Esophagus muscularis mucosa (tissue), 3 donors: Measurements from ENCODE around the gene GSS.

Experiments
- CTCF ChIP-seq, 3 experiments: fragments of 200-600 bp in 2 of 3; fragments of 450-650 bp in 1 of 3; sonication (generic) in 2 of 3; IDR thresholded peaks; one replicate each; pipeline ENCODE4 v1.5.1; 2017 to 2019; ENCODE audit warnings: antibody characterized with exemption in 3 of 3, mild to moderate bottlenecking in 2 of 3, moderate library complexity in 1 of 3
- POLR2A ChIP-seq: fragments of 450-650 bp; IDR thresholded peaks from one replicate; pipeline ENCODE4 v1.6.1; 2017; ENCODE audit warnings: antibody characterized with exemption, moderate library complexity, mild to moderate bottlenecking, low read depth
- POLR2AphosphoS5 ChIP-seq, 2 donors: sonication (generic); formaldehyde crosslinking; IDR thresholded peaks; one replicate each; pipeline ENCODE4 v1.6.1; 2017; ENCODE audit warnings: antibody characterized with exemption in 2 of 2

- TF ChIP-seq CTCF (IDR thresholded peaks at IDR 0.05) (no peak), POLR2AphosphoS5 (IDR thresholded peaks at IDR 0.05) (no peak), POLR2A (no peak)
These were observed 31.0 kb upstream of the GSS start for GRCh38 chr20:34986311-34987287.
